Measurements from ENCODE around the gene NSUN3. TPM values are rescaled to one million over a fixed set of nuclear protein-coding genes. Genes with fewer than 3 reads are reported as not detected.

NSUN3 gene
- polyA plus RNA-seq, 1 of the 3 experiments (the other 2 are of a cell fraction): 2.9 TPM

DNA sequence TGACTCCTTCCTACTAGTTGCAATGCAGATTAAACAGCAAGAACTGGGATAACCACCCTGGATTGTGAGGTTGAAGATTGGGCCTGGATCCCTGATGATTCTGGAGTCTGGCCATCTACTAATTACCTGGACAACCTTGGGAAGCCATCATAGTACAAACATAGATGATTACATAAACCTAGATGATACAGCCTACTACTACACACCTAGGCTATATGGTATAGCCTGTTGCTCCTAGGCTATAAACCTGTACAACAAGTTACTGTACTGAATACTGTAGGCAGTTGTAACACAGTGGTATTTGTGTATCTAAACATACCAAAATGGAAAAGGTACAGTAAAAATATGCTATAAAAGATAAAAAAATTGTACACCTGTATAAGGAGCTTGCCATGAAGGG lies 48.0 kb downstream of the NSUN3 start:
- Histone ChIP-seq H3K4me2 (no peak overlapping the region), H3K4me1 (ENCODE audit: control insufficient read depth in 1 of 2, insufficient read depth in 2 of 2, low read depth in 1 of 2, low read length in 1 of 2) (peaks cover 10 to 18% of the 10 kb centered on the region in 2 experiments; a peak in 3 of 4 replicates), H3K9me2 (no peaks in the 10 kb centered on the region), H3K36me3 (replicated peaks in 1 of 2; ENCODE audit: control insufficient read depth in 1 of 2, insufficient read depth in 2 of 2, low read length in 1 of 2) (peaks cover 8 to 12% of the 10 kb centered on the region in 2 experiments), H4K20me1 (ENCODE audit: insufficient read depth) (no peaks in the 10 kb centered on the region), H3K4me3 (ENCODE audit: low read depth in 2 of 2, low read length in 1 of 2) (no peak overlapping the region), H3K79me2 (ENCODE audit: insufficient read depth) (no peaks in the 10 kb centered on the region), H3K9me3 (no peaks in the 10 kb centered on the region), H3K9ac (no peak overlapping the region), H3F3A (replicated peaks; ENCODE audit: insufficient read depth) (no peaks in the 10 kb centered on the region), H3K27ac (ENCODE audit: low read depth in 2 of 2, low read length in 1 of 2) (no peak overlapping the region), H3K27me3 (ENCODE audit: insufficient read depth) (no peaks in the 10 kb centered on the region), H2AFZ (ENCODE audit: low read depth) (no peak overlapping the region)
- TF ChIP-seq RCOR1 (IDR thresholded peaks at IDR 0.05; ENCODE audit: low read length) (no peak), GABPA (IDR thresholded peaks at IDR 0.05; ENCODE audit: low read depth) (no peak), RAD21 (IDR thresholded peaks at IDR 0.05; ENCODE audit: low read length) (no peak), SIN3A (IDR thresholded peaks at IDR 0.05; ENCODE audit: borderline replicate concordance, low read depth, low read length) (no peak), TEAD4 (IDR thresholded peaks at IDR 0.05; ENCODE audit: borderline replicate concordance, insufficient read depth) (no peak), FOXJ3 (CRISPR knock-in tag; IDR thresholded peaks at IDR 0.05) (no peak), POLR2AphosphoS5 (IDR thresholded peaks at IDR 0.05; ENCODE audit: low read depth, low read length) (no peak), MXI1 (IDR thresholded peaks at IDR 0.05; ENCODE audit: low read depth, low read length) (no peak), NFIC (IDR thresholded peaks at IDR 0.05; ENCODE audit: borderline replicate concordance) (no peak), FOXM1 (IDR thresholded peaks at IDR 0.05; ENCODE audit: low read depth) (no peak), CHD2 (IDR thresholded peaks at IDR 0.05; ENCODE audit: low read length, partially characterized antibody) (no peak)
- TF ChIP-seq, protein P1, sequence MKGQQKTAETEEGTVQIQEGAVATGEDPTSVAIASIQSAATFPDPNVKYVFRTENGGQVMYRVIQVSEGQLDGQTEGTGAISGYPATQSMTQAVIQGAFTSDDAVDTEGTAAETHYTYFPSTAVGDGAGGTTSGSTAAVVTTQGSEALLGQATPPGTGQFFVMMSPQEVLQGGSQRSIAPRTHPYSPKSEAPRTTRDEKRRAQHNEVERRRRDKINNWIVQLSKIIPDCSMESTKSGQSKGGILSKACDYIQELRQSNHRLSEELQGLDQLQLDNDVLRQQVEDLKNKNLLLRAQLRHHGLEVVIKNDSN (IDR thresholded peaks at IDR 0.05; ENCODE audit: borderline replicate concordance, low read depth): no peak
- TF ChIP-seq, protein P2, sequence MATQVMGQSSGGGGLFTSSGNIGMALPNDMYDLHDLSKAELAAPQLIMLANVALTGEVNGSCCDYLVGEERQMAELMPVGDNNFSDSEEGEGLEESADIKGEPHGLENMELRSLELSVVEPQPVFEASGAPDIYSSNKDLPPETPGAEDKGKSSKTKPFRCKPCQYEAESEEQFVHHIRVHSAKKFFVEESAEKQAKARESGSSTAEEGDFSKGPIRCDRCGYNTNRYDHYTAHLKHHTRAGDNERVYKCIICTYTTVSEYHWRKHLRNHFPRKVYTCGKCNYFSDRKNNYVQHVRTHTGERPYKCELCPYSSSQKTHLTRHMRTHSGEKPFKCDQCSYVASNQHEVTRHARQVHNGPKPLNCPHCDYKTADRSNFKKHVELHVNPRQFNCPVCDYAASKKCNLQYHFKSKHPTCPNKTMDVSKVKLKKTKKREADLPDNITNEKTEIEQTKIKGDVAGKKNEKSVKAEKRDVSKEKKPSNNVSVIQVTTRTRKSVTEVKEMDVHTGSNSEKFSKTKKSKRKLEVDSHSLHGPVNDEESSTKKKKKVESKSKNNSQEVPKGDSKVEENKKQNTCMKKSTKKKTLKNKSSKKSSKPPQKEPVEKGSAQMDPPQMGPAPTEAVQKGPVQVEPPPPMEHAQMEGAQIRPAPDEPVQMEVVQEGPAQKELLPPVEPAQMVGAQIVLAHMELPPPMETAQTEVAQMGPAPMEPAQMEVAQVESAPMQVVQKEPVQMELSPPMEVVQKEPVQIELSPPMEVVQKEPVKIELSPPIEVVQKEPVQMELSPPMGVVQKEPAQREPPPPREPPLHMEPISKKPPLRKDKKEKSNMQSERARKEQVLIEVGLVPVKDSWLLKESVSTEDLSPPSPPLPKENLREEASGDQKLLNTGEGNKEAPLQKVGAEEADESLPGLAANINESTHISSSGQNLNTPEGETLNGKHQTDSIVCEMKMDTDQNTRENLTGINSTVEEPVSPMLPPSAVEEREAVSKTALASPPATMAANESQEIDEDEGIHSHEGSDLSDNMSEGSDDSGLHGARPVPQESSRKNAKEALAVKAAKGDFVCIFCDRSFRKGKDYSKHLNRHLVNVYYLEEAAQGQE (IDR thresholded peaks at IDR 0.05; ENCODE audit: low read depth, low read length): no peak
- TF ChIP-seq, protein P3, sequence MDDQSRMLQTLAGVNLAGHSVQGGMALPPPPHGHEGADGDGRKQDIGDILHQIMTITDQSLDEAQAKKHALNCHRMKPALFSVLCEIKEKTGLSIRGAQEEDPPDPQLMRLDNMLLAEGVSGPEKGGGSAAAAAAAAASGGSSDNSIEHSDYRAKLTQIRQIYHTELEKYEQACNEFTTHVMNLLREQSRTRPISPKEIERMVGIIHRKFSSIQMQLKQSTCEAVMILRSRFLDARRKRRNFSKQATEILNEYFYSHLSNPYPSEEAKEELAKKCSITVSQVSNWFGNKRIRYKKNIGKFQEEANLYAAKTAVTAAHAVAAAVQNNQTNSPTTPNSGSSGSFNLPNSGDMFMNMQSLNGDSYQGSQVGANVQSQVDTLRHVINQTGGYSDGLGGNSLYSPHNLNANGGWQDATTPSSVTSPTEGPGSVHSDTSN (IDR thresholded peaks at IDR 0.05): no peak
- TF ChIP-seq, protein P4, sequence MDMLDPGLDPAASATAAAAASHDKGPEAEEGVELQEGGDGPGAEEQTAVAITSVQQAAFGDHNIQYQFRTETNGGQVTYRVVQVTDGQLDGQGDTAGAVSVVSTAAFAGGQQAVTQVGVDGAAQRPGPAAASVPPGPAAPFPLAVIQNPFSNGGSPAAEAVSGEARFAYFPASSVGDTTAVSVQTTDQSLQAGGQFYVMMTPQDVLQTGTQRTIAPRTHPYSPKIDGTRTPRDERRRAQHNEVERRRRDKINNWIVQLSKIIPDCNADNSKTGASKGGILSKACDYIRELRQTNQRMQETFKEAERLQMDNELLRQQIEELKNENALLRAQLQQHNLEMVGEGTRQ (IDR thresholded peaks at IDR 0.05; ENCODE audit: borderline replicate concordance, low read depth, low read length): no peak
- TF ChIP-seq, protein P5, sequence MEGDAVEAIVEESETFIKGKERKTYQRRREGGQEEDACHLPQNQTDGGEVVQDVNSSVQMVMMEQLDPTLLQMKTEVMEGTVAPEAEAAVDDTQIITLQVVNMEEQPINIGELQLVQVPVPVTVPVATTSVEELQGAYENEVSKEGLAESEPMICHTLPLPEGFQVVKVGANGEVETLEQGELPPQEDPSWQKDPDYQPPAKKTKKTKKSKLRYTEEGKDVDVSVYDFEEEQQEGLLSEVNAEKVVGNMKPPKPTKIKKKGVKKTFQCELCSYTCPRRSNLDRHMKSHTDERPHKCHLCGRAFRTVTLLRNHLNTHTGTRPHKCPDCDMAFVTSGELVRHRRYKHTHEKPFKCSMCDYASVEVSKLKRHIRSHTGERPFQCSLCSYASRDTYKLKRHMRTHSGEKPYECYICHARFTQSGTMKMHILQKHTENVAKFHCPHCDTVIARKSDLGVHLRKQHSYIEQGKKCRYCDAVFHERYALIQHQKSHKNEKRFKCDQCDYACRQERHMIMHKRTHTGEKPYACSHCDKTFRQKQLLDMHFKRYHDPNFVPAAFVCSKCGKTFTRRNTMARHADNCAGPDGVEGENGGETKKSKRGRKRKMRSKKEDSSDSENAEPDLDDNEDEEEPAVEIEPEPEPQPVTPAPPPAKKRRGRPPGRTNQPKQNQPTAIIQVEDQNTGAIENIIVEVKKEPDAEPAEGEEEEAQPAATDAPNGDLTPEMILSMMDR (IDR thresholded peaks at IDR 0.05): no peak
- no peak for DNase-seq
- CTCF ChIA-PET: no interaction called here
- POLR2A ChIA-PET: no interaction called here
